GM12891 (cell line): ENCODE results near the gene DCLRE1B.

Source experiments
- POLR2A ChIP-seq: IDR thresholded peaks from 2 replicates; pipeline ENCODE4 v1.6.1; 2011; ENCODE audit warnings: low read depth, low read length, control low read depth
- POLR2AphosphoS5 ChIP-seq: IDR thresholded peaks from 2 replicates; pipeline ENCODE4 v1.6.1; 2011; ENCODE audit warnings: low read depth, low read length, control low read depth
- SPI1 ChIP-seq: IDR thresholded peaks from 2 replicates; pipeline ENCODE4 v1.6.1; 2011; ENCODE audit warnings: low read depth, low read length, control low read depth

GRCh38 chr1:113928187-113928930 is 23.2 kb downstream of the DCLRE1B start:
- TF ChIP-seq POLR2A, result no peak
- no peak for TF ChIP-seq POLR2AphosphoS5
- no peak for TF ChIP-seq SPI1
